GM23338 (cell line): Measurements from ENCODE around the gene GAS2. TPM values are rescaled to one million over a fixed set of nuclear protein-coding genes. Genes with fewer than 3 reads are reported as not detected.

Experiments
- ATAC-seq: fragments of 200-7000 bp; cut with Tn5 transposase; 3 replicates; pipeline ENCODE4 v1.9.1; 2020
- DNase-seq: peaks from one replicate; pipeline ENCODE4 v3.0.0-alpha.2; 2015; ENCODE audit warnings: low spot score
- H2AFZ ChIP-seq: fragments of 200-600 bp; sonication (generic); 2 replicates; pipeline ENCODE4 v1.8.0; 2016; ENCODE audit warnings: antibody characterized with exemption, mild to moderate bottlenecking, moderate library complexity
- H3F3A ChIP-seq: fragments of 200-600 bp; sonication (generic); replicated peaks from 2 replicates; pipeline ENCODE4 v1.8.0; 2017; ENCODE audit warnings: antibody characterized with exemption, mixed run types, low read depth
- H3K27ac ChIP-seq: fragments of 200-600 bp; sonication (generic); 2 replicates; pipeline ENCODE4 v1.6.1; 2016; ENCODE audit warnings: low read depth
- H3K27me3 ChIP-seq: fragments of 200-600 bp; sonication (generic); 2 replicates; pipeline ENCODE4 v1.8.0; 2016; ENCODE audit warnings: mild to moderate bottlenecking, mixed run types, moderate library complexity; ENCODE audit not compliant: insufficient read depth
- H3K36me3 ChIP-seq: fragments of 200-600 bp; sonication (generic); 2 replicates; pipeline ENCODE4 v1.8.0; 2016; ENCODE audit warnings: mild to moderate bottlenecking; ENCODE audit not compliant: insufficient read depth
- H3K4me1 ChIP-seq: fragments of 200-600 bp; sonication (generic); 2 replicates; pipeline ENCODE4 v1.8.0; 2016; ENCODE audit warnings: mild to moderate bottlenecking, moderate library complexity; ENCODE audit not compliant: insufficient read depth
- H3K4me2 ChIP-seq: fragments of 200-600 bp; sonication (generic); 2 replicates; pipeline ENCODE4 v1.7.1; 2017; ENCODE audit warnings: mixed run types
- H3K4me3 ChIP-seq: fragments of 200-600 bp; sonication (generic); 2 replicates; pipeline ENCODE4 v1.6.1; 2016; ENCODE audit warnings: mixed run types
- H3K79me2 ChIP-seq: fragments of 200-600 bp; sonication (generic); replicated peaks from 2 replicates; pipeline ENCODE4 v1.8.0; 2017; ENCODE audit warnings: mild to moderate bottlenecking; ENCODE audit not compliant: insufficient read depth
- H3K9me2 ChIP-seq: fragments of 200-600 bp; sonication (generic); 2 replicates; pipeline ENCODE4 v1.8.0; 2017; ENCODE audit not compliant: insufficient read depth
- H4K20me1 ChIP-seq: fragments of 200-600 bp; sonication (generic); replicated peaks from 2 replicates; pipeline ENCODE4 v1.8.0; 2017; ENCODE audit warnings: mild to moderate bottlenecking; ENCODE audit not compliant: insufficient read depth
- H3K27ac Mint-ChIP-seq: 2 replicates; pipeline ENCODE4 v1.8.0; 2020; ENCODE audit warnings: inconsistent platforms, mild to moderate bottlenecking, moderate library complexity, mixed read lengths
- H3K27me3 Mint-ChIP-seq: 3 replicates; pipeline ENCODE4 v1.8.0; 2022; ENCODE audit warnings: low read depth, mild to moderate bottlenecking, moderate library complexity, mixed read lengths, inconsistent platforms; ENCODE audit not compliant: insufficient read depth, poor library complexity
- H3K36me3 Mint-ChIP-seq: 3 replicates; pipeline ENCODE4 v1.8.0; 2021; ENCODE audit warnings: low read depth, mild to moderate bottlenecking, inconsistent platforms, moderate library complexity, mixed read lengths
- H3K4me1 Mint-ChIP-seq: 3 replicates; pipeline ENCODE4 v1.8.0; 2020; ENCODE audit warnings: mild to moderate bottlenecking, inconsistent platforms, mixed read lengths
- H3K4me3 Mint-ChIP-seq: 3 replicates; pipeline ENCODE4 v1.8.0; 2021; ENCODE audit warnings: moderate library complexity, mild to moderate bottlenecking, inconsistent platforms, mixed read lengths
- H3K9me3 Mint-ChIP-seq: 3 replicates; pipeline ENCODE4 v1.8.0; 2020; ENCODE audit warnings: moderate library complexity, mild to moderate bottlenecking, inconsistent platforms, mixed read lengths
- EZH2 ChIP-seq: fragments of 200-600 bp; sonication (generic); IDR thresholded peaks from one replicate; pipeline ENCODE4 v1.8.0; 2017; ENCODE audit warnings: antibody characterized with exemption, mild to moderate bottlenecking, low read depth; ENCODE audit not compliant: unreplicated experiment
- EZH2phosphoT487 ChIP-seq: fragments of 200-600 bp; sonication (generic); IDR thresholded peaks from one replicate; pipeline ENCODE4 v1.8.1; 2018; ENCODE audit warnings: antibody characterized with exemption; ENCODE audit not compliant: unreplicated experiment
- JUNB ChIP-seq: IDR thresholded peaks from one replicate; pipeline ENCODE4 v1.6.1; 2016; ENCODE audit warnings: antibody characterized with exemption; ENCODE audit not compliant: unreplicated experiment
- NANOG ChIP-seq: IDR thresholded peaks from 2 replicates; pipeline ENCODE4 v1.6.1; 2016; ENCODE audit warnings: antibody characterized with exemption, borderline replicate concordance
- POLR2AphosphoS5 ChIP-seq: IDR thresholded peaks from 2 replicates; pipeline ENCODE4 v1.6.1; 2016; ENCODE audit warnings: antibody characterized with exemption, low read depth
- STAT1 ChIP-seq: IDR thresholded peaks from one replicate; pipeline ENCODE4 v1.6.1; 2016; ENCODE audit warnings: antibody characterized with exemption; ENCODE audit not compliant: unreplicated experiment
- ZNF331 ChIP-seq: fragments of 250-450 bp; sonication (Bioruptor Pico); IDR thresholded peaks from 2 replicates; pipeline ENCODE4 v1.5.0; 2020; ENCODE audit warnings: low read depth, mild to moderate bottlenecking, moderate library complexity
- polyA plus RNA-seq: library from polyadenylated mRNA; unstranded; fragments of >200 nt; fragmentation: Nextera tagmentation; extraction: Ambion mirVana; gene quantifications from 2 replicates; pipeline ENCODE4 v1.2.1, GENCODE V29; 2016
- total RNA-seq: library from RNA; depleted of rRNA; stranded (reverse); fragments of >200 nt; shearing (Covaris generic); gene quantifications from 2 replicates; pipeline ENCODE4 v1.2.3, GENCODE V29; 2014
- TF ChIP-seq, protein P1 (sequence below): IDR thresholded peaks from one replicate; pipeline ENCODE4 v1.6.1; 2018; ENCODE audit warnings: antibody characterized with exemption; ENCODE audit not compliant: unreplicated experiment
- TF ChIP-seq, protein P2 (sequence below): IDR thresholded peaks from 2 replicates; pipeline ENCODE4 v1.6.1; 2016; ENCODE audit warnings: antibody characterized with exemption
- TF ChIP-seq, protein P3 (sequence below): fragments of 250-450 bp; sonication (Bioruptor Pico); IDR thresholded peaks from 2 replicates; pipeline ENCODE4 v1.5.0; 2020; ENCODE audit warnings: mild to moderate bottlenecking, moderate library complexity

GAS2 gene
- total and polyA plus RNA-seq, 2 experiments from 2014 or later, result 2.6 to 6.7 TPM

DNA sequence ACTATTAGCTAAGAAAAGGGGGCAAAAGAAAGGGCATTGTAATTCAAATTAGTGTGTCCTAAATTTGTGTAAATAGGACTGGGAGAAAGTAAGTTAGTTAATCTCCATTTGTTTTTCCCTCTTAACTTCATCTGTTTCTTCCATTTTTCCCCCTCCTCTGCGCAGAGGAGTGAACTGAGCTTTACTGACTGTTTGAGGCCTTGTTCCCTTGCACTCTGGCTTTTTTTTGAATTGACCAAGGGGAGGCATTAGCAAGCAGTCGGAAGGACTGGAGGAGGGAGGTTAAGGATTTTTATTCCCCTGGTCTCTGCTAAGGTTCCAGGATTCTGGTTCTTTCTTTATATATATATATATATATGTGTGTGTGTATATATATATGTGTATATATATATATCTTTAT lies 25.5 kb upstream of the GAS2 start:
- no peaks in the 10 kb centered on the region for H3K9me3 Mint-ChIP-seq
- Histone ChIP-seq H3F3A (no peaks in the 10 kb centered on the region), H3K27me3 (peaks cover 44% of the 10 kb centered on the region), H2AFZ (no peak overlapping the region), H3K4me1 (peaks cover 17% of the 10 kb centered on the region), H3K4me2 (peak overlapping the region; percentile 0; the same call in 1 of the 2 replicates), H3K4me3 (no peak overlapping the region), H4K20me1 (no peaks in the 10 kb centered on the region), H3K27ac (no peak overlapping the region), H3K36me3 (no peaks in the 10 kb centered on the region), H3K79me2 (no peaks in the 10 kb centered on the region), H3K9me2 (no peaks in the 10 kb centered on the region)
- no peak overlapping the region for H3K27ac Mint-ChIP-seq
- ATAC-seq (peak; percentile 78), DNase-seq (peak; percentile 29)
- H3K4me1 Mint-ChIP-seq, result peaks cover 21% of the 10 kb centered on the region
- no peaks in the 10 kb centered on the region for H3K36me3 Mint-ChIP-seq
- no peak for TF ChIP-seq NANOG
- TF ChIP-seq, protein P1, sequence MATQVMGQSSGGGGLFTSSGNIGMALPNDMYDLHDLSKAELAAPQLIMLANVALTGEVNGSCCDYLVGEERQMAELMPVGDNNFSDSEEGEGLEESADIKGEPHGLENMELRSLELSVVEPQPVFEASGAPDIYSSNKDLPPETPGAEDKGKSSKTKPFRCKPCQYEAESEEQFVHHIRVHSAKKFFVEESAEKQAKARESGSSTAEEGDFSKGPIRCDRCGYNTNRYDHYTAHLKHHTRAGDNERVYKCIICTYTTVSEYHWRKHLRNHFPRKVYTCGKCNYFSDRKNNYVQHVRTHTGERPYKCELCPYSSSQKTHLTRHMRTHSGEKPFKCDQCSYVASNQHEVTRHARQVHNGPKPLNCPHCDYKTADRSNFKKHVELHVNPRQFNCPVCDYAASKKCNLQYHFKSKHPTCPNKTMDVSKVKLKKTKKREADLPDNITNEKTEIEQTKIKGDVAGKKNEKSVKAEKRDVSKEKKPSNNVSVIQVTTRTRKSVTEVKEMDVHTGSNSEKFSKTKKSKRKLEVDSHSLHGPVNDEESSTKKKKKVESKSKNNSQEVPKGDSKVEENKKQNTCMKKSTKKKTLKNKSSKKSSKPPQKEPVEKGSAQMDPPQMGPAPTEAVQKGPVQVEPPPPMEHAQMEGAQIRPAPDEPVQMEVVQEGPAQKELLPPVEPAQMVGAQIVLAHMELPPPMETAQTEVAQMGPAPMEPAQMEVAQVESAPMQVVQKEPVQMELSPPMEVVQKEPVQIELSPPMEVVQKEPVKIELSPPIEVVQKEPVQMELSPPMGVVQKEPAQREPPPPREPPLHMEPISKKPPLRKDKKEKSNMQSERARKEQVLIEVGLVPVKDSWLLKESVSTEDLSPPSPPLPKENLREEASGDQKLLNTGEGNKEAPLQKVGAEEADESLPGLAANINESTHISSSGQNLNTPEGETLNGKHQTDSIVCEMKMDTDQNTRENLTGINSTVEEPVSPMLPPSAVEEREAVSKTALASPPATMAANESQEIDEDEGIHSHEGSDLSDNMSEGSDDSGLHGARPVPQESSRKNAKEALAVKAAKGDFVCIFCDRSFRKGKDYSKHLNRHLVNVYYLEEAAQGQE, result no peak
- no peak for TF ChIP-seq POLR2AphosphoS5
- TF ChIP-seq EZH2, result no peak
- TF ChIP-seq JUNB, result no peak
- TF ChIP-seq STAT1, result no peak
- TF ChIP-seq, protein P2, sequence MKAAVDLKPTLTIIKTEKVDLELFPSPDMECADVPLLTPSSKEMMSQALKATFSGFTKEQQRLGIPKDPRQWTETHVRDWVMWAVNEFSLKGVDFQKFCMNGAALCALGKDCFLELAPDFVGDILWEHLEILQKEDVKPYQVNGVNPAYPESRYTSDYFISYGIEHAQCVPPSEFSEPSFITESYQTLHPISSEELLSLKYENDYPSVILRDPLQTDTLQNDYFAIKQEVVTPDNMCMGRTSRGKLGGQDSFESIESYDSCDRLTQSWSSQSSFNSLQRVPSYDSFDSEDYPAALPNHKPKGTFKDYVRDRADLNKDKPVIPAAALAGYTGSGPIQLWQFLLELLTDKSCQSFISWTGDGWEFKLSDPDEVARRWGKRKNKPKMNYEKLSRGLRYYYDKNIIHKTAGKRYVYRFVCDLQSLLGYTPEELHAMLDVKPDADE, result no peak
- TF ChIP-seq EZH2phosphoT487, result no peak
- no peak for TF ChIP-seq ZNF331 (CRISPR knock-in tag)
- TF ChIP-seq, protein P3, sequence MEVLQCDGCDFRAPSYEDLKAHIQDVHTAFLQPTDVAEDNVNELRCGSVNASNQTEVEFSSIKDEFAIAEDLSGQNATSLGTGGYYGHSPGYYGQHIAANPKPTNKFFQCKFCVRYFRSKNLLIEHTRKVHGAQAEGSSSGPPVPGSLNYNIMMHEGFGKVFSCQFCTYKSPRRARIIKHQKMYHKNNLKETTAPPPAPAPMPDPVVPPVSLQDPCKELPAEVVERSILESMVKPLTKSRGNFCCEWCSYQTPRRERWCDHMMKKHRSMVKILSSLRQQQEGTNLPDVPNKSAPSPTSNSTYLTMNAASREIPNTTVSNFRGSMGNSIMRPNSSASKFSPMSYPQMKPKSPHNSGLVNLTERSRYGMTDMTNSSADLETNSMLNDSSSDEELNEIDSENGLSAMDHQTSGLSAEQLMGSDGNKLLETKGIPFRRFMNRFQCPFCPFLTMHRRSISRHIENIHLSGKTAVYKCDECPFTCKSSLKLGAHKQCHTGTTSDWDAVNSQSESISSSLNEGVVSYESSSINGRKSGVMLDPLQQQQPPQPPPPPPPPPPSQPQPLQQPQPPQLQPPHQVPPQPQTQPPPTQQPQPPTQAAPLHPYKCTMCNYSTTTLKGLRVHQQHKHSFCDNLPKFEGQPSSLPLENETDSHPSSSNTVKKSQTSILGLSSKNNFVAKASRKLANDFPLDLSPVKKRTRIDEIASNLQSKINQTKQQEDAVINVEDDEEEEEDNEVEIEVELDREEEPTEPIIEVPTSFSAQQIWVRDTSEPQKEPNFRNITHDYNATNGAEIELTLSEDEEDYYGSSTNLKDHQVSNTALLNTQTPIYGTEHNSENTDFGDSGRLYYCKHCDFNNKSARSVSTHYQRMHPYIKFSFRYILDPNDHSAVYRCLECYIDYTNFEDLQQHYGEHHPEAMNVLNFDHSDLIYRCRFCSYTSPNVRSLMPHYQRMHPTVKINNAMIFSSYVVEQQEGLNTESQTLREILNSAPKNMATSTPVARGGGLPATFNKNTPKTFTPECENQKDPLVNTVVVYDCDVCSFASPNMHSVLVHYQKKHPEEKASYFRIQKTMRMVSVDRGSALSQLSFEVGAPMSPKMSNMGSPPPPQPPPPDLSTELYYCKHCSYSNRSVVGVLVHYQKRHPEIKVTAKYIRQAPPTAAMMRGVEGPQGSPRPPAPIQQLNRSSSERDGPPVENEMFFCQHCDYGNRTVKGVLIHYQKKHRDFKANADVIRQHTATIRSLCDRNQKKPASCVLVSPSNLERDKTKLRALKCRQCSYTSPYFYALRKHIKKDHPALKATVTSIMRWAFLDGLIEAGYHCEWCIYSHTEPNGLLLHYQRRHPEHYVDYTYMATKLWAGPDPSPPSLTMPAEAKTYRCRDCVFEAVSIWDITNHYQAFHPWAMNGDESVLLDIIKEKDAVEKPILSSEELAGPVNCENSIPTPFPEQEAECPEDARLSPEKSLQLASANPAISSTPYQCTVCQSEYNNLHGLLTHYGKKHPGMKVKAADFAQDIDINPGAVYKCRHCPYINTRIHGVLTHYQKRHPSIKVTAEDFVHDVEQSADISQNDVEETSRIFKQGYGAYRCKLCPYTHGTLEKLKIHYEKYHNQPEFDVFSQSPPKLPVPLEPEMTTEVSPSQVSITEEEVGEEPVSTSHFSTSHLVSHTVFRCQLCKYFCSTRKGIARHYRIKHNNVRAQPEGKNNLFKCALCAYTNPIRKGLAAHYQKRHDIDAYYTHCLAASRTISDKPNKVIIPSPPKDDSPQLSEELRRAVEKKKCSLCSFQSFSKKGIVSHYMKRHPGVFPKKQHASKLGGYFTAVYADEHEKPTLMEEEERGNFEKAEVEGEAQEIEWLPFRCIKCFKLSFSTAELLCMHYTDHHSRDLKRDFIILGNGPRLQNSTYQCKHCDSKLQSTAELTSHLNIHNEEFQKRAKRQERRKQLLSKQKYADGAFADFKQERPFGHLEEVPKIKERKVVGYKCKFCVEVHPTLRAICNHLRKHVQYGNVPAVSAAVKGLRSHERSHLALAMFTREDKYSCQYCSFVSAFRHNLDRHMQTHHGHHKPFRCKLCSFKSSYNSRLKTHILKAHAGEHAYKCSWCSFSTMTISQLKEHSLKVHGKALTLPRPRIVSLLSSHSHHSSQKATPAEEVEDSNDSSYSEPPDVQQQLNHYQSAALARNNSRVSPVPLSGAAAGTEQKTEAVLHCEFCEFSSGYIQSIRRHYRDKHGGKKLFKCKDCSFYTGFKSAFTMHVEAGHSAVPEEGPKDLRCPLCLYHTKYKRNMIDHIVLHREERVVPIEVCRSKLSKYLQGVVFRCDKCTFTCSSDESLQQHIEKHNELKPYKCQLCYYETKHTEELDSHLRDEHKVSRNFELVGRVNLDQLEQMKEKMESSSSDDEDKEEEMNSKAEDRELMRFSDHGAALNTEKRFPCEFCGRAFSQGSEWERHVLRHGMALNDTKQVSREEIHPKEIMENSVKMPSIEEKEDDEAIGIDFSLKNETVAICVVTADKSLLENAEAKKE (CRISPR knock-in tag), result no peak
- 0 out of 3 replicates have a peak overlapping the region, but pooled peaks have one; percentile 20 for H3K4me3 Mint-ChIP-seq
- H3K27me3 Mint-ChIP-seq, result no peaks in the 10 kb centered on the region
